A549 (cell line): ENCODE data around the gene LACRT. TPM values are rescaled to one million over a fixed set of nuclear protein-coding genes. Genes with fewer than 3 reads are reported as not detected.
A peak's percentile ranks its signal among the peaks of the same experiment; 100 is the strongest.

Experiments
- ATAC-seq, 2 experiments: fragments of 200-7000 bp in 1 of 2; fragments of >200 bp in 1 of 2; cut with Nextera tagmentation in 1 of 2; cut with Tn5 transposase in 1 of 2; 3 replicates each; pipeline versions ENCODE4 v1.8.0 to v1.9.1; 2018 to 2020; ENCODE audit warnings: mild to moderate bottlenecking in 1 of 2, moderate library complexity in 1 of 2
- CTCF ChIA-PET: fragments of 300-600 bp; sonication (Branson Sonifier 250); formaldehyde crosslinking; extraction: SDS; loops from one replicate; lab custom pipeline; 2021; ENCODE audit warnings: antibody characterized with exemption, inconsistent platforms; lab: Yijun Ruan, JAX
- POLR2A ChIA-PET: fragments of 350-600 bp; formaldehyde crosslinking; extraction: SDS; loops from one replicate; lab custom pipeline; 2021; ENCODE audit warnings: antibody characterized with exemption, inconsistent platforms; lab: Yijun Ruan, JAX
- DNase-seq, 2 experiments: peaks; one replicate each; pipeline versions ENCODE4 v3.0.0 to v3.0.0-alpha.2; 2011 to 2016; ENCODE audit warnings: low read depth in 1 of 2, low spot score in 1 of 2
- FAIRE-seq: peaks from 2 replicates; lab custom pipeline; 2011; peaks lifted over from hg19 to GRCh38; lab: Jason Lieb, UNC
- H3K27ac ChIP-seq, 2 experiments: fragments of >200 bp; sonication (Bioruptor Twin); formaldehyde crosslinking; 3 replicates each; pipeline ENCODE4 v1.5.1; 2016 to 2017
- H3K4me1 ChIP-seq: fragments of >200 bp; sonication (Bioruptor Twin); formaldehyde crosslinking; 3 replicates; pipeline ENCODE4 v1.6.1; 2016
- H3K4me2 ChIP-seq: fragments of >200 bp; sonication (Bioruptor Twin); formaldehyde crosslinking; 3 replicates; pipeline ENCODE4 v1.6.1; 2016
- H3K4me3 ChIP-seq: fragments of >200 bp; sonication (Bioruptor Twin); formaldehyde crosslinking; 3 replicates; pipeline ENCODE4 v1.5.1; 2016
- H3K9me3 ChIP-seq: fragments of >200 bp; sonication (Bioruptor Twin); formaldehyde crosslinking; 3 replicates; pipeline ENCODE4 v1.6.1; 2016
- CEBPB ChIP-seq, 2 experiments: fragments of >200 bp in 1 of 2; sonication (Bioruptor Twin) in 1 of 2; formaldehyde crosslinking in 1 of 2; IDR thresholded peaks; 2 replicates each; pipeline ENCODE4 v1.6.1; 2012 to 2016
- EP300 ChIP-seq, 2 experiments: fragments of >200 bp; sonication (Bioruptor Twin); formaldehyde crosslinking; IDR thresholded peaks; 2 replicates in 1 of 2; 3 replicates in 1 of 2; pipeline ENCODE4 v1.6.1; 2016 to 2017
- ESRRA ChIP-seq: fragments of 150-350 bp; IDR thresholded peaks from 2 replicates; pipeline ENCODE4 v1.6.1; 2014; ENCODE audit warnings: mild to moderate bottlenecking, low read length, borderline replicate concordance
- FOSB ChIP-seq: fragments of 250-450 bp; sonication (Bioruptor Pico); IDR thresholded peaks from 2 replicates; pipeline ENCODE4 v1.5.0; 2020; ENCODE audit warnings: mild to moderate bottlenecking, moderate library complexity
- HEYL ChIP-seq: fragments of 250-450 bp; sonication (Bioruptor Pico); IDR thresholded peaks from 2 replicates; pipeline ENCODE4 v1.8.0; 2021; ENCODE audit warnings: mild to moderate bottlenecking, moderate library complexity
- HOXB13 ChIP-seq: fragments of 250-450 bp; sonication (Bioruptor Pico); IDR thresholded peaks from 2 replicates; pipeline ENCODE4 v1.5.0; 2020; ENCODE audit warnings: low read depth, mild to moderate bottlenecking, moderate library complexity
- KDM1A ChIP-seq: fragments of 200-600 bp; sonication (generic); IDR thresholded peaks from 2 replicates; pipeline ENCODE4 v1.6.1; 2016; ENCODE audit warnings: low read depth, mild to moderate bottlenecking
- MYC ChIP-seq: IDR thresholded peaks from 2 replicates; pipeline ENCODE4 v1.6.1; 2012; ENCODE audit warnings: mild to moderate bottlenecking, inconsistent platforms, low read length, improper control_type of control experiment, borderline replicate concordance
- NR3C1 ChIP-seq: fragments of >200 bp; sonication (Bioruptor Twin); formaldehyde crosslinking; IDR thresholded peaks from 3 replicates; pipeline ENCODE4 v1.6.1; 2017
- RCOR1 ChIP-seq: fragments of 150-350 bp; IDR thresholded peaks from 2 replicates; pipeline ENCODE4 v1.6.1; 2014; ENCODE audit warnings: antibody characterized with exemption, low read length, low read depth
- RNF2 ChIP-seq: fragments of 200-600 bp; sonication (generic); IDR thresholded peaks from 2 replicates; pipeline ENCODE4 v1.6.1; 2016; ENCODE audit warnings: low read depth, mild to moderate bottlenecking, antibody characterized with exemption, moderate library complexity, borderline replicate concordance
- SMC3 ChIP-seq: fragments of >200 bp; sonication (Bioruptor Twin); formaldehyde crosslinking; IDR thresholded peaks from 3 replicates; pipeline ENCODE4 v1.6.1; 2018; ENCODE audit warnings: inconsistent platforms
- TFCP2L1 ChIP-seq: fragments of 250-450 bp; sonication (Bioruptor Pico); IDR thresholded peaks from 2 replicates; pipeline ENCODE4 v1.5.0; 2021; ENCODE audit warnings: mild to moderate bottlenecking
- TP53 ChIP-seq: fragments of 250-450 bp; sonication (Bioruptor Pico); IDR thresholded peaks from 2 replicates; pipeline ENCODE4 v1.5.0; 2021; ENCODE audit warnings: mild to moderate bottlenecking, moderate library complexity
- ZNF302 ChIP-seq: fragments of 250-450 bp; sonication (Bioruptor Pico); IDR thresholded peaks from 2 replicates; pipeline ENCODE4 v1.9.0; 2021; ENCODE audit warnings: inconsistent platforms, mild to moderate bottlenecking, moderate library complexity
- ZSCAN20 ChIP-seq: fragments of 250-450 bp; sonication (Bioruptor Pico); IDR thresholded peaks from 2 replicates; pipeline ENCODE4 v1.8.0; 2022; ENCODE audit warnings: mild to moderate bottlenecking, moderate library complexity
- WGBS: methylation state at CpG from one replicate; pipeline ENCODE4 v1.1.6; 2017; ENCODE audit errors: missing lambda C conversion rate; 5-methylcytosine and 5-hydroxymethylcytosine counted together
- polyA plus RNA-seq, 4 experiments: library from polyadenylated mRNA; depleted of rRNA in 3 of 4; stranded (reverse); fragments of >200 nt; fragmentation: RNase III in 1 of 4; extraction: RNeasy Plus Mini Kit Qiagen cat#74134 plus additional on column Dnase treatment in 1 of 4; gene quantifications; 2 replicates in 3 of 4; 3 replicates in 1 of 4; pipeline ENCODE4 v1.2.3, GENCODE V29; 2011 to 2017
- TF ChIP-seq, protein P1 (sequence below): fragments of >200 bp; sonication (Bioruptor Twin); formaldehyde crosslinking; IDR thresholded peaks from 3 replicates; pipeline ENCODE4 v1.6.1; 2016
- TF ChIP-seq, protein P2 (sequence below): IDR thresholded peaks from 2 replicates; pipeline ENCODE4 v1.6.1; 2012; ENCODE audit warnings: low read depth, borderline replicate concordance
- TF ChIP-seq, protein P3 (sequence below): fragments of 150-350 bp; IDR thresholded peaks from 2 replicates; pipeline ENCODE4 v1.6.1; 2014; ENCODE audit warnings: low read depth, mild to moderate bottlenecking, low read length

LACRT gene
- polyA plus RNA-seq, 2 of the 4 experiments (the other 2 are of a cell fraction) = not detected

DNA sequence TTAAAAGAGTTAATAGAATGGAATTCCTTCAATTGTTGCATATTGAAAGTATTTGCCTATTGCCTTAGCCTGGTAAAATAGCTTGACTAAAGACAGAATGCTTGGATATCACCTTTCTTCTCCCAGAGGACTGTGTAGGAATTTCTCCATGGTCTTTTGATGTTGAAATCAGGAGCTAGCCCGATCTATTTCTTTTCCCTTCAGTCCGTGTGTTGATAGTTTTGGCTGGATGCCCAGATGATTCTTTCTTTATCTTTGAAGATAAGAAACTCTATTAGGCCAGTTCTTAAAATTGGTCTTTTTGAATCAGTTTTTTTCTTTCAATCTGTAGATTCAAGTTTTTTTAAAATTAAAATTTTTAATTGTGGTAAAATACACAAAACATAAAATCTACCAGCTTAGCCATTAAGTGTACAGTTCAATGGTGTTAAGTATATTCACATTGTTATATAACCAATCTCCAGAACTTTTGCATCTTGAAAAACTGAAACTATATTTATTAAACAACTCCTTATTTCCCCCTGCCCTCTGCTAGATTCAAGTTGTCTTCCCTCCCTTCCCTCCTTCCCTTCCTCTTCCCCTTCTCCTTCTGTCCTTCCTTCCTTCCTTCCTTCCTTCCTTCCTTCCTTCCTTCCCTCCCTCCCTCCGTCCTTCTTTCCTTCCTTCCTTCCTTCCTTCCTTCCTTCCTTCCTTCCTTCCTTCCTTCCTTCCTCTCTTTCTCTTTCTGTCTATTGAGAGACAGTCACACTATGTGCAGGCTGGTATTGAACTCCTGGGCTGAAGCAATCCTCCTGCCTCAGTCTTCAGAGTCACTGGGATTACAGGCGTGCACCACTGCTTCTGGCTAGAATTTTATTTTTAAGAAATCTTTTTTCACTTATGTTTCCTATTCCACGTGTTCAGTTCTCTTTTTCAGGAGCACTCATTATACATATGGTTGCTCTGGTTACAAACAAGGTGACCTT is 10.1 kb downstream of the LACRT start:
- no peak overlapping the region for H3K27ac ChIP-seq
- 10% methylated on average over 4 of the region's 5 CpGs for WGBS
- CTCF ChIA-PET = no interaction called here
- no peak overlapping the region for H3K4me2 ChIP-seq
- no peak for TF ChIP-seq ZNF302 (CRISPR knock-in tag)
- TF ChIP-seq, protein P1, sequence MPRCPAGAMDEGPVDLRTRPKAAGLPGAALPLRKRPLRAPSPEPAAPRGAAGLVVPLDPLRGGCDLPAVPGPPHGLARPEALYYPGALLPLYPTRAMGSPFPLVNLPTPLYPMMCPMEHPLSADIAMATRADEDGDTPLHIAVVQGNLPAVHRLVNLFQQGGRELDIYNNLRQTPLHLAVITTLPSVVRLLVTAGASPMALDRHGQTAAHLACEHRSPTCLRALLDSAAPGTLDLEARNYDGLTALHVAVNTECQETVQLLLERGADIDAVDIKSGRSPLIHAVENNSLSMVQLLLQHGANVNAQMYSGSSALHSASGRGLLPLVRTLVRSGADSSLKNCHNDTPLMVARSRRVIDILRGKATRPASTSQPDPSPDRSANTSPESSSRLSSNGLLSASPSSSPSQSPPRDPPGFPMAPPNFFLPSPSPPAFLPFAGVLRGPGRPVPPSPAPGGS = no peak
- no peak for TF ChIP-seq NR3C1
- TF ChIP-seq TP53 (CRISPR knock-in tag) = no peak
- TF ChIP-seq, protein P2, sequence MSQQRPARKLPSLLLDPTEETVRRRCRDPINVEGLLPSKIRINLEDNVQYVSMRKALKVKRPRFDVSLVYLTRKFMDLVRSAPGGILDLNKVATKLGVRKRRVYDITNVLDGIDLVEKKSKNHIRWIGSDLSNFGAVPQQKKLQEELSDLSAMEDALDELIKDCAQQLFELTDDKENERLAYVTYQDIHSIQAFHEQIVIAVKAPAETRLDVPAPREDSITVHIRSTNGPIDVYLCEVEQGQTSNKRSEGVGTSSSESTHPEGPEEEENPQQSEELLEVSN = no peak
- no peak for TF ChIP-seq RCOR1
- H3K9me3 ChIP-seq = peaks cover 8% of the 10 kb centered on the region
- DNase-seq = no peak
- ATAC-seq = no peak
- FAIRE-seq = no peak
- H3K4me3 ChIP-seq = no peak overlapping the region
- no peaks in the 10 kb centered on the region for H3K4me1 ChIP-seq
- POLR2A ChIA-PET = no interaction called here

DNA sequence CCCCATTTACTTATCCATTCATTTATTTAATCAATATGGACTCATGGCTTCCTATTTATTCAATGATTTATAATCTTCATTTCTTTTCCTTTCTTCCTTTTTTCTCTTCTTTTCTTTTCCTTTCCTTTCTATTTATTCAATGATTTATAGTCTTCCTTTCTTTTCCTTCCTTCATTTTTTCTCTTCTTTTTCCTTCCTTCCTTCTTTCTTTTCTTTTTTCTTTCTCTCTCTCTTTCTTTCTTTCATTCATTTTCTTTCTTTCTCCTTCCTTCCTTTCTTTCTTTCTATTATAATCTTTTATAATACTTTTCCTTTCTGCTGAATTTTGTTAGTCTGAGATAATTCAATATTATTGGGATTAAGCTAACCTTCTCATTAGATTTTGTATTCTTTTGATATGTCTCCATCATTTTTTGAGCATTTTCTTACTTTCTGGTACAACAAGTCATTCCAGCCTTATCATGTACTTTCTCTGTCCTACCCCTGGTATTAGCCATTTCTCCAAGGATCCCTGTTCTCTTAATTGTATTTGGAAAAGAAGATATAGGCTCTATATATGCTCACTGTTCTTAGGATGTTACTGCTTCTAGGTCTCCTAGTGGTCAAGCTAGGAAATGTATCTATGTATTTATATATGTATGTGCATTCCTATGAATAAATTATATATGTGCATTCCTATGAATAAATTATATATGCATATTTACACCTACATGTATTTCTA is 12.1 kb downstream of the LACRT start:
- ATAC-seq (peak in 1 of 2 experiments; percentile 80; a peak in 3 of 6 replicates), FAIRE-seq (no peak), DNase-seq (peak in 1 of 2 experiments; percentile 16)
- Histone ChIP-seq H3K27ac (no peak overlapping the region), H3K4me2 (no peak overlapping the region), H3K4me1 (no peaks in the 10 kb centered on the region), H3K9me3 (peaks cover 3% of the 10 kb centered on the region), H3K4me3 (no peak overlapping the region)
- ChIA-PET POLR2A (no interaction called here), CTCF (interaction anchor here (0.6 kb wide), 1 partner anchor 260 kb away, joined by 3 read pairs; no protein-coding TSS in a partner anchor)
- no peak for TF ChIP-seq RNF2
- TF ChIP-seq HEYL = no peak
- TF ChIP-seq SMC3 = no peak
- TF ChIP-seq KDM1A = no peak

DNA sequence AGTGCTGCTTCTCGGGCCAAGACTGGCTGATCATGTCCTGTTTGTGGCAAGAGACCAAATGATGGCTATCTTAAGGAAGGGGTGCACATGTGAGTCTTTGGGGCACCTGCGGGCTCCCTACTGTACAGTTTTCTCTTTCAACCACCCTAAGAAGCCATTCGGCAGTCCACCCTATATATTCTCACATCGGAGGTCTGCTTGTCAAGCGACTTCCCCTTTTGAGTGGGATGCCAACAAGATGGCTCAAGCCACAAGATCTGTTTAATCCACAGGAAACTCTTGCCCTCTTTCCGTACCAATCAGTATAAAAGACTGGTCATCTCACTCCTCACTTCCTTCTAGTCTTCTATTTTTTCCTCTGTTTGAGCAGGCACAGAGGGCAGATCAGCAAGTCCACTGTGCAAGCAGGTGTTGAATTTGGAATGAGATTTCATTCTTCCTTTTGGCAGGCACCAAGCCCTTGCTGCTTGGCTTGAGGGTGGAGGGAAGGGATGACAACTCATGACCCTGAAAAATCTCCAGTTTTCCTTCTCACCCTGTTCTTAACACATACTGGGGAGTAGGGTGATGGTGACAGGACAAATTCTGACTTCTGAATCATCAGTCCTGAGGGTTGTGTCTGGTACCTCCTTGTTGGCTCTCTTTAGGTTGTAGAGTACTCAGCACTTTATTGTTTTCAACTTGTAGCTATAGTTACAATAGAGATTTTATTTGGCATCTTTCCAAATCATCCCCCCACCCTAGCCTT is 17.6 kb downstream of the LACRT start:
- POLR2A ChIA-PET = no interaction called here
- CTCF ChIA-PET = no interaction called here

More for the DNA sequence above, 17.6 kb downstream of the LACRT start:
- no peaks in the 10 kb centered on the region for H3K4me1 ChIP-seq
- no peaks in the 10 kb centered on the region for H3K9me3 ChIP-seq
- H3K4me2 ChIP-seq = no peak overlapping the region
- 22% methylated on average over 6 of the region's 6 CpGs for WGBS
- DNase-seq (no peak), ATAC-seq (no peak), FAIRE-seq (no peak)
- H3K4me3 ChIP-seq = no peak overlapping the region
- TF ChIP-seq NR3C1 (no peak), ESRRA (no peak), FOSB (no peak), MYC (no peak), ZSCAN20 (CRISPR knock-in tag) (no peak), CEBPB (IDR thresholded peaks at IDR 0.05) (no peak), HEYL (no peak), EP300 (IDR thresholded peaks at IDR 0.05) (no peak), HOXB13 (CRISPR knock-in tag) (no peak), TFCP2L1 (CRISPR knock-in tag) (no peak)
- TF ChIP-seq, protein P3, sequence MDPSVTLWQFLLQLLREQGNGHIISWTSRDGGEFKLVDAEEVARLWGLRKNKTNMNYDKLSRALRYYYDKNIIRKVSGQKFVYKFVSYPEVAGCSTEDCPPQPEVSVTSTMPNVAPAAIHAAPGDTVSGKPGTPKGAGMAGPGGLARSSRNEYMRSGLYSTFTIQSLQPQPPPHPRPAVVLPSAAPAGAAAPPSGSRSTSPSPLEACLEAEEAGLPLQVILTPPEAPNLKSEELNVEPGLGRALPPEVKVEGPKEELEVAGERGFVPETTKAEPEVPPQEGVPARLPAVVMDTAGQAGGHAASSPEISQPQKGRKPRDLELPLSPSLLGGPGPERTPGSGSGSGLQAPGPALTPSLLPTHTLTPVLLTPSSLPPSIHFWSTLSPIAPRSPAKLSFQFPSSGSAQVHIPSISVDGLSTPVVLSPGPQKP = no peak
- H3K27ac ChIP-seq = no peak overlapping the region
